Measurements from ENCODE around the gene TRIM66. TPM values are rescaled to one million over a fixed set of nuclear protein-coding genes. Genes with fewer than 3 reads are reported as not detected.

TRIM66 gene
- total and polyA plus RNA-seq, 10 of the 15 experiments (the other 5 are each of a cell fraction or from before 2014, with no cell fraction given) = 1.7 to 14.5 (median 7.4) TPM

DNA sequence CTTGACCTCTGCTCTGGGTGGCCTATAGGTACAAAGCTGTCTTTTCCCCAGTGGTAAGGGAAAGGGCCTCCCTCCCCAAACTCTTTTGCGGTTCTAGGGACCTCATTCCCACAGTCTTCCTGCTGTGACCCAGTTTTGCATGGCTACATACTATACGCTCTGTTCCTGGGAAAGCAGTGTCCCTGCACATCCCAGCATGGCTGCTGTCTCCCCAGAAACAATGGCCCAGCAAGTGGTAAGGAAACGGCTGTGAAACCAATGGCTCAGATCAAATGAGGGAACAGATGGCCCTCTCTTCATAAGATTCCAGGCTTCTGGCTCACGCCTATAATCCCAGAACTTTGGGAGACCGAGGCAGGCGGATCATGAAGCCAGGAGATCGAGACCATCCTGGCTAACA is 41.2 kb upstream of the TRIM66 start:
- Histone ChIP-seq H2AFZ (ENCODE audit: control insufficient read depth, low read depth, low read length) (no peak overlapping the region), H3K36me3 (ENCODE audit: control insufficient read depth in 2 of 2, insufficient read depth in 2 of 2, low read length in 1 of 2) (no peaks in the 10 kb centered on the region), H4K20me1 (ENCODE audit: control insufficient read depth, insufficient read depth) (no peaks in the 10 kb centered on the region), H3K9me3 (replicated peaks; ENCODE audit: control insufficient read depth, insufficient read depth, low read length) (no peaks in the 10 kb centered on the region), H3K4me1 (ENCODE audit: control insufficient read depth, insufficient read depth, low read length) (no peaks in the 10 kb centered on the region), H3K4me2 (ENCODE audit: control insufficient read depth, insufficient read depth) (no peak overlapping the region), H3K27ac (ENCODE audit: control insufficient read depth, insufficient read depth) (no peak overlapping the region), H3K9ac (ENCODE audit: control insufficient read depth, insufficient read depth, low read length) (no peak overlapping the region), H3K4me3 (no peak overlapping the region), H3K27me3 (replicated peaks in 1 of 2; ENCODE audit: control insufficient read depth in 2 of 2, insufficient read depth in 2 of 2, low read length in 1 of 2) (peaks cover 0 to 3% of the 10 kb centered on the region in 2 experiments; a peak in 1 of 4 replicates), H3K79me2 (ENCODE audit: control insufficient read depth, insufficient read depth, low read length) (no peaks in the 10 kb centered on the region)
- ChIA-PET SMC1A (ENCODE audit: uncharacterized antibody, unreplicated experiment) (no interaction called here), CTCF (interaction anchor here (0.7 kb wide), 1 partner anchor 90 kb away, joined by 5 read pairs; no protein-coding TSS in a partner anchor), RAD21 (ENCODE audit: unreplicated experiment) (no interaction called here), POLR2A (no interaction called here)
- 65% methylated on average over 7 of the region's 7 CpGs for WGBS (ENCODE audit: insufficient coverage, insufficient replicate concordance, low lambda C conversion rate, missing lambda C conversion rate)
- DNase-seq (ENCODE audit: low read depth, low spot score) (no peak), ATAC-seq (no peak), FAIRE-seq (no peak)
- TF ChIP-seq CBX5 (IDR thresholded peaks at IDR 0.05; ENCODE audit: low read depth) = no peak
- TF ChIP-seq NFYA (IDR thresholded peaks at IDR 0.05; ENCODE audit: borderline replicate concordance, low read depth, low read length) = no peak
- TF ChIP-seq POLR2AphosphoS5 (IDR thresholded peaks at IDR 0.05; ENCODE audit: low read length) = no peak
- no peak for TF ChIP-seq HDAC6 (IDR thresholded peaks at IDR 0.05; ENCODE audit: unreplicated experiment)
- no peak for TF ChIP-seq POLR2A (IDR thresholded peaks at IDR 0.05; ENCODE audit: low read depth, low read length)
- TF ChIP-seq TARDBP (IDR thresholded peaks at IDR 0.05; ENCODE audit: borderline replicate concordance) = no peak
- no peak for TF ChIP-seq IKZF2 (IDR thresholded peaks at IDR 0.05)
- no peak for TF ChIP-seq ZNF274 (IDR thresholded peaks at IDR 0.05; ENCODE audit: insufficient read depth, insufficient read length)
- intact Hi-C loops (cut with micrococcal nuclease; ENCODE audit: unreplicated experiment) (no loop called here), in situ Hi-C loops (cut with MboI) (no loop called here)
- BruUV-seq (replicated peaks) = no TSS peak

DNA sequence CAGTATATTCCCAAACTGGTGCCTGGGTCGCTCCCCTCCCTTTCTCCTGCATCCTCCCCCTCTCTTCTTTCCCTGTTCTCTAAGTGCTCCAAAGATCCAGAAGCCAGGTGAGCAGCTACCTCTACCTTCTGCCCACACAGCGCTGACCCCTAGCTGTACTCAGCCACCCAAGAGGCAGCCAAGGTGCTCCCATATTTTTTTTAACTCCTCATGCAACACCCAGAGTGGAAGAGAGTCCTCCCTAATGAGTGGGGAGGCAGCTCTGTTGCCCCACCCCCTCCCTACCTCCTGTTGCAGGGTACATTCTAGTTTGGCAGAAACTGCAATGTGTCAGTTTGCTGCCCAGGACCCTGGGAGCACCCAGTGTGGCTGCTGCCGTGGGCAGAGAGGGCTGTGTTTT is 40.3 kb upstream of the TRIM66 start:
- intact Hi-C loops (cut with micrococcal nuclease; ENCODE audit: unreplicated experiment) = no loop called here
- FAIRE-seq = no peak
- Histone ChIP-seq H3K4me1 (ENCODE audit: control insufficient read depth, insufficient read depth, low read length) (no peaks in the 10 kb centered on the region), H3K36me3 (ENCODE audit: control insufficient read depth in 2 of 2, insufficient read depth in 2 of 2, low read length in 1 of 2) (no peaks in the 10 kb centered on the region), H3K4me3 (no peak overlapping the region), H2AFZ (ENCODE audit: control insufficient read depth, low read depth, low read length) (no peak overlapping the region), H3K79me2 (ENCODE audit: control insufficient read depth, insufficient read depth, low read length) (no peaks in the 10 kb centered on the region), H3K27ac (ENCODE audit: control insufficient read depth, insufficient read depth) (no peak overlapping the region), H4K20me1 (ENCODE audit: control insufficient read depth, insufficient read depth) (no peaks in the 10 kb centered on the region), H3K9ac (ENCODE audit: control insufficient read depth, insufficient read depth, low read length) (no peak overlapping the region), H3K4me2 (ENCODE audit: control insufficient read depth, insufficient read depth) (no peak overlapping the region), H3K9me3 (replicated peaks; ENCODE audit: control insufficient read depth, insufficient read depth, low read length) (no peaks in the 10 kb centered on the region), H3K27me3 (replicated peaks in 1 of 2; ENCODE audit: control insufficient read depth in 2 of 2, insufficient read depth in 2 of 2, low read length in 1 of 2) (peaks cover 0 to 3% of the 10 kb centered on the region in 2 experiments; a peak in 1 of 4 replicates)
- SMC1A ChIA-PET (ENCODE audit: uncharacterized antibody, unreplicated experiment) = no interaction called here
- ATAC-seq = no peak
- POLR2A ChIA-PET = no interaction called here
- RAD21 ChIA-PET (ENCODE audit: unreplicated experiment) = no interaction called here
- in situ Hi-C loops (cut with MboI) = no loop called here
- no TSS peak for BruUV-seq (replicated peaks)
- WGBS (ENCODE audit: insufficient coverage, insufficient replicate concordance, low lambda C conversion rate, missing lambda C conversion rate) = 47% methylated on average over 3 of the region's 3 CpGs
- CTCF ChIA-PET = no interaction called here
- DNase-seq (ENCODE audit: low read depth, low spot score) = no peak
- TF ChIP-seq ZNF384 (IDR thresholded peaks at IDR 0.05; ENCODE audit: borderline replicate concordance, low read depth, low read length) (no peak), TCF12 (IDR thresholded peaks at IDR 0.05; ENCODE audit: low read depth, low read length) (no peak), FOXM1 (IDR thresholded peaks at IDR 0.05; ENCODE audit: low read depth, low read length) (no peak), SUPT20H (IDR thresholded peaks at IDR 0.05; ENCODE audit: borderline replicate concordance, control insufficient read depth, low read depth, low read length) (no peak)
- TF ChIP-seq, protein P1, sequence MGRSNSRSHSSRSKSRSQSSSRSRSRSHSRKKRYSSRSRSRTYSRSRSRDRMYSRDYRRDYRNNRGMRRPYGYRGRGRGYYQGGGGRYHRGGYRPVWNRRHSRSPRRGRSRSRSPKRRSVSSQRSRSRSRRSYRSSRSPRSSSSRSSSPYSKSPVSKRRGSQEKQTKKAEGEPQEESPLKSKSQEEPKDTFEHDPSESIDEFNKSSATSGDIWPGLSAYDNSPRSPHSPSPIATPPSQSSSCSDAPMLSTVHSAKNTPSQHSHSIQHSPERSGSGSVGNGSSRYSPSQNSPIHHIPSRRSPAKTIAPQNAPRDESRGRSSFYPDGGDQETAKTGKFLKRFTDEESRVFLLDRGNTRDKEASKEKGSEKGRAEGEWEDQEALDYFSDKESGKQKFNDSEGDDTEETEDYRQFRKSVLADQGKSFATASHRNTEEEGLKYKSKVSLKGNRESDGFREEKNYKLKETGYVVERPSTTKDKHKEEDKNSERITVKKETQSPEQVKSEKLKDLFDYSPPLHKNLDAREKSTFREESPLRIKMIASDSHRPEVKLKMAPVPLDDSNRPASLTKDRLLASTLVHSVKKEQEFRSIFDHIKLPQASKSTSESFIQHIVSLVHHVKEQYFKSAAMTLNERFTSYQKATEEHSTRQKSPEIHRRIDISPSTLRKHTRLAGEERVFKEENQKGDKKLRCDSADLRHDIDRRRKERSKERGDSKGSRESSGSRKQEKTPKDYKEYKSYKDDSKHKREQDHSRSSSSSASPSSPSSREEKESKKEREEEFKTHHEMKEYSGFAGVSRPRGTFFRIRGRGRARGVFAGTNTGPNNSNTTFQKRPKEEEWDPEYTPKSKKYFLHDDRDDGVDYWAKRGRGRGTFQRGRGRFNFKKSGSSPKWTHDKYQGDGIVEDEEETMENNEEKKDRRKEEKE (IDR thresholded peaks at IDR 0.05) = no peak

All from GM12878 (cell line).